ENCODE results near the gene OPRD1.
"Not testable (repeated sequence)": the region's sequence is repeated elsewhere in the genome, so short reads cannot be mapped to it uniquely, and the experiment has no call there.

OPRD1 gene

GRCh38 chr1:28869952-28870351 lies 58.0 kb downstream of the OPRD1 start:
- TF ChIP-seq ZBTB26 (tag by site-specific recombination; optimal IDR thresholded peaks at IDR 0.05) (no peak), ZNF664 (tag by site-specific recombination; IDR thresholded peaks at IDR 0.05) (peak; percentile 94)
- POLR2A ChIA-PET = no interaction called here

GRCh38 chr1:28871631-28872401 lies 59.8 kb downstream of the OPRD1 start:
- CTCF ChIA-PET = interaction anchor here (0.8 kb wide), 1 partner anchor 87 kb away, joined by 3 read pairs; no protein-coding TSS in a partner anchor
- Histone ChIP-seq H3K27ac (ENCODE audit: extremely low read depth, low read depth, low read length) (no peak overlapping the region), H3K4me3 (ENCODE audit: low read depth, low read length) (no peak overlapping the region), H3K9me3 (ENCODE audit: control insufficient read depth, insufficient read depth, low read depth, low read length) (no peaks in the 10 kb centered on the region), H3K36me3 (ENCODE audit: control insufficient read depth in 2 of 2, insufficient read depth in 1 of 2, low read length in 2 of 2) (no peaks in the 10 kb centered on the region), H3K4me1 (ENCODE audit: control insufficient read depth, insufficient read depth, low read length) (no peaks in the 10 kb centered on the region)
- POLR2A ChIA-PET = no interaction called here
- TF ChIP-seq KLF9 (tag by site-specific recombination; IDR thresholded peaks at IDR 0.05; ENCODE audit: low read depth) (no peak), ZIC2 (tag by site-specific recombination; IDR thresholded peaks at IDR 0.05) (peak; percentile 27), ZNF585B (tag by site-specific recombination; IDR thresholded peaks at IDR 0.05) (peak; percentile 40; the same call in 1 of the 2 replicates), GLIS1 (tag by site-specific recombination; IDR thresholded peaks at IDR 0.05) (0 out of 2 replicates have a peak, but pooled peaks have one; percentile 31), ZXDB (tag by site-specific recombination; IDR thresholded peaks at IDR 0.05) (no peak)

More at GRCh38 chr1:28869952-28870351, 58.0 kb downstream of the OPRD1 start:
- Histone ChIP-seq H3K4me1 (ENCODE audit: control insufficient read depth, insufficient read depth, low read length) (no peaks in the 10 kb centered on the region), H3K36me3 (ENCODE audit: control insufficient read depth in 2 of 2, insufficient read depth in 1 of 2, low read length in 2 of 2) (no peaks in the 10 kb centered on the region), H3K27ac (ENCODE audit: extremely low read depth, low read depth, low read length) (no peak overlapping the region), H3K9me3 (ENCODE audit: control insufficient read depth, insufficient read depth, low read depth, low read length) (no peaks in the 10 kb centered on the region), H3K4me3 (ENCODE audit: low read depth, low read length) (no peak overlapping the region)
- CTCF ChIA-PET = interaction anchor here (0.6 to 2.9 kb wide), 4 partner anchors 33 to 217 kb away, joined by 3 to 10 read pairs (median 3); no protein-coding TSS in a partner anchor

- H3K9me3 ChIP-seq (ENCODE audit: control insufficient read depth, insufficient read depth, low read depth, low read length); H3K27ac ChIP-seq (ENCODE audit: extremely low read depth, low read depth, low read length); H3K4me1 ChIP-seq (ENCODE audit: control insufficient read depth, insufficient read depth, low read length); H3K4me3 ChIP-seq (ENCODE audit: low read depth, low read length); H3K36me3 ChIP-seq (ENCODE audit: control insufficient read depth in 2 of 2, insufficient read depth in 1 of 2, low read length in 2 of 2): not testable (repeated sequence)
- ChIA-PET CTCF (interaction anchor here (0.6 to 6.4 kb wide), 8 partner anchors 24 to 730 kb away, joined by 3 to 167 read pairs (median 4); no protein-coding TSS in a partner anchor), POLR2A (interaction anchor here (0.7 kb wide), 1 partner anchor 92 kb away, joined by 7 read pairs; no protein-coding TSS in a partner anchor)
These were observed 63.2 kb downstream of the OPRD1 start for GRCh38 chr1:28875134-28875533.

- ChIA-PET POLR2A (interaction anchor here (0.5 to 2.8 kb wide), 11 partner anchors 65 to 629 kb away, joined by 3 to 23 read pairs (median 4); partner anchors contain the start of genes OPRD1, RNU11 and TAF12), CTCF (interaction anchor here (0.5 to 10.3 kb wide), 74 partner anchors 10 to 1830 kb away, joined by 3 to 348 read pairs (median 4); partner anchors contain the start of genes GMEB1, RNU11, SRSF4 and TAF12)
- no peak overlapping the region for H3K27ac ChIP-seq (ENCODE audit: extremely low read depth, low read depth, low read length)
- H3K4me3 ChIP-seq (ENCODE audit: low read depth, low read length) = no peak overlapping the region
- no peaks in the 10 kb centered on the region for H3K36me3 ChIP-seq (ENCODE audit: control insufficient read depth in 2 of 2, insufficient read depth in 1 of 2, low read length in 2 of 2)
- no peaks in the 10 kb centered on the region for H3K4me1 ChIP-seq (ENCODE audit: control insufficient read depth, insufficient read depth, low read length)
- H3K9me3 ChIP-seq (ENCODE audit: control insufficient read depth, insufficient read depth, low read depth, low read length) = no peaks in the 10 kb centered on the region
- TF ChIP-seq SCRT1 (tag by site-specific recombination; IDR thresholded peaks at IDR 0.05; ENCODE audit: borderline replicate concordance) (no peak), ZNF544 (tag by site-specific recombination; IDR thresholded peaks at IDR 0.05) (no peak), IKZF3 (tag by site-specific recombination; IDR thresholded peaks at IDR 0.05) (peak; percentile 93), ZNF324 (tag by site-specific recombination; IDR thresholded peaks at IDR 0.05) (no peak), ZSCAN23 (tag by site-specific recombination; IDR thresholded peaks at IDR 0.05) (no peak), ZNF112 (tag by site-specific recombination; IDR thresholded peaks at IDR 0.05) (no peak), ZNF548 (tag by site-specific recombination; IDR thresholded peaks at IDR 0.05) (no peak), PRDM10 (tag by site-specific recombination; IDR thresholded peaks at IDR 0.05) (no peak), BCL11B (tag by site-specific recombination; IDR thresholded peaks at IDR 0.05; ENCODE audit: low read depth) (no peak), MEIS1 (CRISPR knock-in tag; IDR thresholded peaks at IDR 0.05; ENCODE audit: borderline replicate concordance) (no peak), ZNF837 (tag by site-specific recombination; IDR thresholded peaks at IDR 0.05) (no peak), ZNF391 (tag by site-specific recombination; IDR thresholded peaks at IDR 0.05; ENCODE audit: borderline replicate concordance, low read depth) (peak; percentile 51; the same call in 1 of the 2 replicates), ZSCAN4 (tag by site-specific recombination; IDR thresholded peaks at IDR 0.05) (peak; percentile 68)
These were observed 65.3 kb downstream of the OPRD1 start for GRCh38 chr1:28877132-28877781.

All from HEK293 (cell line).